ENCODE results near the gene CADM1. TPM values are rescaled to one million over a fixed set of nuclear protein-coding genes. Genes with fewer than 3 reads are reported as not detected.

The CADM1 gene
- total RNA-seq, 1 donor = 86.5 TPM

DNA sequence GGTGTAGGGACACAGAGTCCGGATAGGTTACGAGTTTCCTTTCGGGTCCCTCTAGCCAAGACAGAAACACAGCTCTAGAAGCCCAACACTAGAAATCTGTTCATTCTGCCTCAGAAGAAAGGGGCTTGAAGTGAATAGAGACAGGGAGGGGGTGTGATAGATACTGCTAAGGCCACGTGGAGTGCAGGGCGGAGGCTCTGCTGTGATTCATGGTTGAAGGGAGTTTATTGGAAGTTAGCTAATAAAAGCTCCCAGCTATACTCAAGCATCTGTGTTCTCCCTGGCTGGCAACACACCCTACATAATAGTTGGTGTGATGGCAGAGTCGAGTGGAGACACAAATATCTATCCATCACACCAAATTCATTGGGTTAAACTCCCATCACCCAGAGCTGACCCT, 337.4 kb downstream of the CADM1 start:
- Histone ChIP-seq H3K4me3 (ENCODE audit: insufficient read depth, low read length) (no peak overlapping the region), H3K27ac (ENCODE audit: low read depth, low read length) (no peak overlapping the region), H3K4me2 (ENCODE audit: insufficient read depth, low read length) (no peak overlapping the region), H3K4me1 (ENCODE audit: insufficient read depth, low read length) (no peaks in the 10 kb centered on the region), H2AFZ (ENCODE audit: low read length) (no peak overlapping the region), H3K27me3 (ENCODE audit: insufficient read depth, low read length) (no peaks in the 10 kb centered on the region), H4K20me1 (ENCODE audit: insufficient read depth, low read length) (no peaks in the 10 kb centered on the region), H3K9me3 (ENCODE audit: low read depth, low read length) (no peaks in the 10 kb centered on the region), H3K36me3 (ENCODE audit: insufficient read depth, low read length) (no peaks in the 10 kb centered on the region), H3K79me2 (ENCODE audit: insufficient read depth, low read length) (no peaks in the 10 kb centered on the region)
- no peak for DNase-seq (ENCODE audit: insufficient read length, low spot score, missing footprints)
- TF ChIP-seq, protein P1, sequence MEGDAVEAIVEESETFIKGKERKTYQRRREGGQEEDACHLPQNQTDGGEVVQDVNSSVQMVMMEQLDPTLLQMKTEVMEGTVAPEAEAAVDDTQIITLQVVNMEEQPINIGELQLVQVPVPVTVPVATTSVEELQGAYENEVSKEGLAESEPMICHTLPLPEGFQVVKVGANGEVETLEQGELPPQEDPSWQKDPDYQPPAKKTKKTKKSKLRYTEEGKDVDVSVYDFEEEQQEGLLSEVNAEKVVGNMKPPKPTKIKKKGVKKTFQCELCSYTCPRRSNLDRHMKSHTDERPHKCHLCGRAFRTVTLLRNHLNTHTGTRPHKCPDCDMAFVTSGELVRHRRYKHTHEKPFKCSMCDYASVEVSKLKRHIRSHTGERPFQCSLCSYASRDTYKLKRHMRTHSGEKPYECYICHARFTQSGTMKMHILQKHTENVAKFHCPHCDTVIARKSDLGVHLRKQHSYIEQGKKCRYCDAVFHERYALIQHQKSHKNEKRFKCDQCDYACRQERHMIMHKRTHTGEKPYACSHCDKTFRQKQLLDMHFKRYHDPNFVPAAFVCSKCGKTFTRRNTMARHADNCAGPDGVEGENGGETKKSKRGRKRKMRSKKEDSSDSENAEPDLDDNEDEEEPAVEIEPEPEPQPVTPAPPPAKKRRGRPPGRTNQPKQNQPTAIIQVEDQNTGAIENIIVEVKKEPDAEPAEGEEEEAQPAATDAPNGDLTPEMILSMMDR (IDR thresholded peaks at IDR 0.05; ENCODE audit: extremely low read depth, low read depth, low read length) = no peak

DNA sequence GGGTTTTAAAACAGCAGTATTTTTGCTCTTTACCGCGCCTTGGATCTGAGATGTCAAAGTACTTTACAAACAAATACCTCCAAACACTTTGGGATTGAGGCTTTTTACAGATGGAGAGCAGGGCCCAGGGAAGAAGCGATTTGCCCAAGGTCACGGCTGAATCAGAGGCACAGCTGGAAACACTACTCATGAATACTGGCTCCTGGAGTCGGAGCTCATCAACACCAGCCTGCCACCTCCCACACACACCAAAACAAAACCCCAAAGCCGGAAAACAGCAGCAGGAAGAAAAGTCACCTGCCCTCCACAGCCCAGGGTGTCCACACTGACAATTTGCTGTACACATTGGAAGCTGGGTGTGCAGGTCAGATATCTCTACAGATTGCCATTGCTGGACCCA, 339.4 kb downstream of the CADM1 start:
- H3K4me1 ChIP-seq (ENCODE audit: insufficient read depth, low read length) = no peaks in the 10 kb centered on the region

DNA sequence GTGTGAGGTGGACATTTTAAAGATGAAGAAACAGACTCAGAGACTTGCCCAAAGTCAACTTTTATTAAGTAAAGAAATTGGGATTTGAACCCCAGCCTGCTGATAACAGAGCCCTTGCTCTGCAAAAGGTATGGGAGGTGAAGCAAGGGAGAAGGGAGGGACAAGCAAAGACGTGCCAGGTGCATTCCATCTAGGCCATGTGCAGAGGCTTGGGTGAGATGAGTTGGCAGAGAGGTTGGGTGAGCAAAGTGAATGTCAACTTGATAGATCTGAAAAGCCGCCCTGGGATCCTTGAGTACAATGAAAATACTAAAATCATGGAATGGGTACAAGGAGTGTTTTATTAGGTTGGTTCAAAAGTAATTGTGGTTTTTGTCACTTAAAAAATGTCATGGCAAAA, 341.3 kb downstream of the CADM1 start:
- TF ChIP-seq, protein P1 (IDR thresholded peaks at IDR 0.05; ENCODE audit: extremely low read depth, low read depth, low read length) = no peak
- Histone ChIP-seq H3K4me3 (ENCODE audit: insufficient read depth, low read length) (no peak overlapping the region), H3K4me1 (ENCODE audit: insufficient read depth, low read length) (no peaks in the 10 kb centered on the region), H3K4me2 (ENCODE audit: insufficient read depth, low read length) (no peak overlapping the region), H2AFZ (ENCODE audit: low read length) (no peak overlapping the region), H3K36me3 (ENCODE audit: insufficient read depth, low read length) (no peaks in the 10 kb centered on the region), H3K9me3 (ENCODE audit: low read depth, low read length) (no peaks in the 10 kb centered on the region), H3K27me3 (ENCODE audit: insufficient read depth, low read length) (no peaks in the 10 kb centered on the region), H4K20me1 (ENCODE audit: insufficient read depth, low read length) (no peaks in the 10 kb centered on the region), H3K27ac (ENCODE audit: low read depth, low read length) (no peak overlapping the region), H3K79me2 (ENCODE audit: insufficient read depth, low read length) (no peaks in the 10 kb centered on the region)
- no peak for DNase-seq (ENCODE audit: insufficient read length, low spot score, missing footprints)

More for the DNA sequence above, 339.4 kb downstream of the CADM1 start:
- no peak for DNase-seq (ENCODE audit: insufficient read length, low spot score, missing footprints)
- H3K79me2 ChIP-seq (ENCODE audit: insufficient read depth, low read length) = no peaks in the 10 kb centered on the region
- H3K27me3 ChIP-seq (ENCODE audit: insufficient read depth, low read length) = no peaks in the 10 kb centered on the region
- no peak overlapping the region for H2AFZ ChIP-seq (ENCODE audit: low read length)
- TF ChIP-seq, protein P1 (IDR thresholded peaks at IDR 0.05; ENCODE audit: extremely low read depth, low read depth, low read length) = no peak
- H3K4me3 ChIP-seq (ENCODE audit: insufficient read depth, low read length) = no peak overlapping the region
- H3K27ac ChIP-seq (ENCODE audit: low read depth, low read length) = no peak overlapping the region
- no peaks in the 10 kb centered on the region for H4K20me1 ChIP-seq (ENCODE audit: insufficient read depth, low read length)
- no peaks in the 10 kb centered on the region for H3K9me3 ChIP-seq (ENCODE audit: low read depth, low read length)
- no peaks in the 10 kb centered on the region for H3K36me3 ChIP-seq (ENCODE audit: insufficient read depth, low read length)
- H3K4me2 ChIP-seq (ENCODE audit: insufficient read depth, low read length) = no peak overlapping the region

DNA sequence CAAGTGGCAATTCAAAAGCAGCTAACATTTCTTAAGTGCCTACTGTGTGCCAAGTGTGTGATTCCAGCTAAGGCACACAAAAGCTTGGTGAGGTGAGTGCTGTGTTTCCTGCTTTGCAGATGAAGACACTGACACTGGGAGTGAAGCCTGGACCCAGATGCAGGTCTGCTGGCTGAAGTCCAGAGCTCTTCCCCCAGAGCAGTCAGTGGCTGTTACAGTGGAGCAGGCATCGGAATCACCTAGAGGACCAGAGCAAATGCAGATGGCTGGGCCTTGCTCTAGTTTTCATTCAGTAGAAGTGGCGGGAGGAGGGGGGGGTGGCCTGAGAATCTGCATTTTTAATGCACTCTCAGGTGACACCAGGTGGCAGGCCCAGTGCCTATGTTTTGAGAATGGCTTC, 342.3 kb downstream of the CADM1 start:
- Histone ChIP-seq H2AFZ (ENCODE audit: low read length) (no peak overlapping the region), H3K4me3 (ENCODE audit: insufficient read depth, low read length) (no peak overlapping the region), H4K20me1 (ENCODE audit: insufficient read depth, low read length) (no peaks in the 10 kb centered on the region), H3K27me3 (ENCODE audit: insufficient read depth, low read length) (no peaks in the 10 kb centered on the region), H3K36me3 (ENCODE audit: insufficient read depth, low read length) (no peaks in the 10 kb centered on the region), H3K4me1 (ENCODE audit: insufficient read depth, low read length) (no peaks in the 10 kb centered on the region), H3K79me2 (ENCODE audit: insufficient read depth, low read length) (no peaks in the 10 kb centered on the region), H3K27ac (ENCODE audit: low read depth, low read length) (no peak overlapping the region), H3K9me3 (ENCODE audit: low read depth, low read length) (no peaks in the 10 kb centered on the region), H3K4me2 (ENCODE audit: insufficient read depth, low read length) (no peak overlapping the region)
- TF ChIP-seq, protein P1 (IDR thresholded peaks at IDR 0.05; ENCODE audit: extremely low read depth, low read depth, low read length) = no peak
- DNase-seq (ENCODE audit: insufficient read length, low spot score, missing footprints) = no peak

All from osteoblast (primary cell).